K562 treated with DMSO at 1 percent for 48 hours (cell line): Measurements from ENCODE around the gene OR7A5. TPM values are rescaled to one million over a fixed set of nuclear protein-coding genes. Genes with fewer than 3 reads are reported as not detected.

Experiments used
- total RNA-seq: library from RNA; unstranded; fragments of 300-600 nt; gene quantifications from 2 replicates; pipeline ENCODE4 v1.2.3, GENCODE V29; 2022; ENCODE audit warnings: low replicate concordance; ENCODE audit errors: extremely low read depth

The OR7A5 gene
- not detected in 2 replicates for total RNA-seq

DNA sequence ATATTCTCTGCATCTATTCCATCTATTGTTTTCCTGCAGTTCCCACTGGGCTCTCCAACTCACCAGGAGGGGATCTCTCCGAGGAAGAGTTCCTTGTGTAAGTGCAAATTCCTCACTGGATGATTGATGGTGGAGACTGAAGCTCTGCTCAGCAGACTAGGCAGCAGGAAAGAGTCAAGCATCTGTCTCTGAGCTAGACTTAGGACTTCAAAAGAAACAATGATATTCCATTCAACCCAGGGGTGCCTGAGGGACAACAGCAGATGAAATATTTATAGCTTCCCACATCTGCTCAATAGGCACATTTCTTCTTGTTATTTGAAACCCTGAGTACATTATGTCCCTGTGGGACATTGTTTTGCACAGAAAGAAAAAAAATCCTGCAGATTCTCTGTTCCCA lies at the start of gene OR7A5, which contains the start of gene OR7C1:
TSS of gene OR7A5 (minus strand) at position 175 of the 400 bp plus-strand sequence. CDS start 6,944 bp downstream, outside the sequence.
TSS of gene OR7C1 (minus strand) at position 175 of the 400 bp plus-strand sequence. CDS start 35,049 bp downstream, outside the sequence.

DNA sequence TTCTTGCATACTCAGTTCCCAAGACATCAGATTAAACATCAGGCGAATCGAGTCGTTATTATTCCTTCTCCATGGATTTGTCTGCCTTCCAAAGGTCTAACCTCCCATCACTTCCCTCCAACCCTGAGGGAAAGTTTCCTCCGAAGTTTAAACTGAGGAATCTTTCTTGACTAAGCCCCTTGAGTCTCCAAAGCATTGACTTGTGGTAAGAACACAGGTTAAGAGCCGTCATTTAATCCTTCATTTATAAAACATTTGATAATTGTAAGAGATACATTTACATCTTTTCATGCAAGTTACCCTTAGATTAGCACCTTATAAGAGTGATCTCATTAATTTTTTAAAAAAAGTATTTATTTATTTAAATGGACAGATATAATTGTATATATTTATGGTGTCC lies 13.8 kb upstream of the OR7A5 start, which contains the start of gene OR7A10:
TSS of gene OR7A10 (minus strand) at position 101 of the 400 bp plus-strand sequence. CDS start 7,045 bp downstream, outside the sequence.

DNA sequence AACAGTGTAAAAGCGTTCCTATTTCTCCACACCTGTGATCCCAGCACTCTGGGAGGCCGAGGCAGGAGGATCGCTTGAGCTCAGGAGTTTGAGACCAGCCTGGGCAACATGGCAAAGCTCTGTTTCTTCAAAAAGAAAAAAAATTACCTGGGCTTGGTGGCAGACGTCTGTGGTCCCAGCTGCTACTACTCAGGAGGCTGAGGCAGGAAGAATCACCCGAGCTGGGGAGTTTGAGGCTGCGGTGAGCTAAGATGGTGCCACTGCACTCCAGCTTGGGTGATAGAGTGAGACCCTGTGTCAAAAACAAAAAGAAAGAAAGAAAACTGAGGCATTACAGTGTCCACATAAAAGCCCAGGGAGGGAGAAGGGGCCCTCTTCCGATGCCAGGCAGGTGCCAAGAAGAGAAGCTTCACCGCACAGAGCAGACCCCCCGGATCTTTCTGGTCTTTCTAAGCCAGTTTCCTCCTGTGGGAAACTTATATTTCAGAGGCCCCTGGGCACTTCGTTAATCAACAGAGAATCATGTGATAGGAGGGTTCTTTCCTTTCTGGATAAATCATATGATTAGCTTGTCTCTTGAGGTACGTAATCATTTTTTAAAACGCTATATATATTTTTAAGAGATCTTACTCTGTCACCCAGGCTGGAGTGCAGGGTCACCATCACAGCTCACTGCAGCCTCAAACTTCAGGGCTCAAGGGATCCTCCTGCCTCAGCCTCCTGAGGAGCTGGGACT lies 56.7 kb downstream of the OR7A5 start, which contains the start of gene ADGRE2:
TSS of gene ADGRE2 (minus strand) at position 451 of the 736 bp plus-strand sequence. CDS start 1,804 bp downstream, outside the sequence.

Other genes with a start within 250 kb of the OR7A5 start
- not detected in 2 replicates for gene ADGRE3, start 160.3 kb downstream of the OR7A5 start, total RNA-seq
- not detected in 2 replicates for gene ZNF333, start 145.1 kb downstream of the OR7A5 start, total RNA-seq
- not detected in 2 replicates for gene ADGRE2, start 56.6 kb downstream of the OR7A5 start, total RNA-seq
- gene OR7C1, start within 50 bp of the OR7A5 start, total RNA-seq: not detected in 2 replicates
- gene OR7A10, start 13.7 kb upstream of the OR7A5 start, total RNA-seq: not detected in 2 replicates
- gene OR7A17, start 50.9 kb upstream of the OR7A5 start, total RNA-seq: not detected in 2 replicates
- gene OR7C2, start 106.3 kb upstream of the OR7A5 start, total RNA-seq: not detected in 2 replicates
- gene SLC1A6, start 144.7 kb upstream of the OR7A5 start, total RNA-seq: not detected in 2 replicates
- not detected in 2 replicates for gene CASP14, start 214.3 kb upstream of the OR7A5 start, total RNA-seq
- not detected in 2 replicates for gene OR1I1, start 247.0 kb upstream of the OR7A5 start, total RNA-seq